Loucy (cell line): ENCODE data around the gene GTSE1.

Experiments
- H2AFZ ChIP-seq: fragments of 200-600 bp; sonication (generic); 2 replicates; pipeline ENCODE4 v1.6.0; 2016; ENCODE audit warnings: antibody characterized with exemption, mild to moderate bottlenecking, low read length, moderate library complexity
- H3F3A ChIP-seq: fragments of 200-600 bp; 2 replicates; pipeline ENCODE4 v1.6.0; 2016; ENCODE audit warnings: antibody characterized with exemption, low read depth, mild to moderate bottlenecking
- H3K27me3 ChIP-seq: fragments of 200-600 bp; sonication (generic); 2 replicates; pipeline ENCODE4 v1.6.1; 2014; ENCODE audit warnings: low read length, mild to moderate bottlenecking; ENCODE audit not compliant: insufficient read depth, poor library complexity, severe bottlenecking
- H3K36me3 ChIP-seq: fragments of 200-600 bp; sonication (generic); 2 replicates; pipeline ENCODE4 v1.6.1; 2016; ENCODE audit warnings: low read length; ENCODE audit not compliant: insufficient read depth
- H3K4me1 ChIP-seq: fragments of 200-600 bp; sonication (generic); 2 replicates; pipeline ENCODE4 v1.5.1; 2014; ENCODE audit warnings: low read length, mild to moderate bottlenecking; ENCODE audit not compliant: insufficient read depth, poor library complexity, severe bottlenecking
- H3K4me2 ChIP-seq: fragments of 200-600 bp; sonication (generic); 2 replicates; pipeline ENCODE4 v1.6.0; 2014; ENCODE audit warnings: antibody characterized with exemption, low read length, low read depth, mild to moderate bottlenecking; ENCODE audit not compliant: poor library complexity, severe bottlenecking
- H3K4me3 ChIP-seq: fragments of 200-600 bp; sonication (generic); 2 replicates; pipeline ENCODE4 v1.5.1; 2014; ENCODE audit warnings: low read length, mild to moderate bottlenecking, mixed read lengths; ENCODE audit not compliant: poor library complexity, severe bottlenecking
- H3K79me2 ChIP-seq: fragments of 200-600 bp; sonication (generic); 2 replicates; pipeline ENCODE4 v1.6.1; 2014; ENCODE audit warnings: low read length; ENCODE audit not compliant: insufficient read depth
- H3K9ac ChIP-seq: fragments of 200-600 bp; sonication (generic); 2 replicates; pipeline ENCODE4 v1.6.0; 2014; ENCODE audit warnings: mild to moderate bottlenecking, low read depth, low read length, moderate library complexity; ENCODE audit not compliant: poor library complexity, severe bottlenecking
- H3K9me2 ChIP-seq: fragments of 200-600 bp; sonication (generic); replicated peaks from 2 replicates; pipeline ENCODE4 v1.6.1; 2016; ENCODE audit warnings: low read depth, low read length, mixed read lengths
- H3K9me3 ChIP-seq: fragments of 200-600 bp; sonication (generic); 2 replicates; pipeline ENCODE4 v1.6.1; 2014; ENCODE audit warnings: mild to moderate bottlenecking, antibody characterized with exemption, low read length, low read depth; ENCODE audit not compliant: insufficient read depth
- H4K20me1 ChIP-seq: fragments of 200-600 bp; sonication (generic); 2 replicates; pipeline ENCODE4 v1.6.0; 2014; ENCODE audit warnings: antibody characterized with exemption, low read length, mild to moderate bottlenecking; ENCODE audit not compliant: insufficient read depth, poor library complexity, severe bottlenecking
- CTCF ChIP-seq: fragments of 200-600 bp; sonication (generic); conservative IDR thresholded peaks from 2 replicates; pipeline ENCODE4 v1.5.1; 2014; ENCODE audit warnings: mild to moderate bottlenecking, antibody characterized with exemption, low read length
- EZH2phosphoT487 ChIP-seq: fragments of 200-600 bp; IDR thresholded peaks from 2 replicates; pipeline ENCODE4 v1.6.1; 2018; ENCODE audit warnings: antibody characterized with exemption, mild to moderate bottlenecking, moderate library complexity, borderline replicate concordance

Gene GTSE1

GRCh38 chr22:46377525-46378425, 81.1 kb downstream of the GTSE1 start:
- peaks cover 2% of the 10 kb centered on the region; the same call in 1 of the 2 replicates for H3K9me3 ChIP-seq
- H3K4me3 ChIP-seq = no peak overlapping the region
- no peaks in the 10 kb centered on the region for H3K27me3 ChIP-seq
- H2AFZ ChIP-seq = no peak overlapping the region
- no peaks in the 10 kb centered on the region for H3K36me3 ChIP-seq
- H3K79me2 ChIP-seq = no peaks in the 10 kb centered on the region
- no peaks in the 10 kb centered on the region for H3K9me2 ChIP-seq
- no peak overlapping the region for H3K9ac ChIP-seq
- peaks cover 13% of the 10 kb centered on the region for H3K4me1 ChIP-seq
- no peak overlapping the region for H3K4me2 ChIP-seq
- no peaks in the 10 kb centered on the region for H3F3A ChIP-seq
- H4K20me1 ChIP-seq = no peaks in the 10 kb centered on the region
- no peak for TF ChIP-seq CTCF

GRCh38 chr22:46378426-46379065, 81.9 kb downstream of the GTSE1 start:
- Histone ChIP-seq H3K4me3 (no peak overlapping the region), H3K9me3 (peaks cover 2% of the 10 kb centered on the region; the same call in 1 of the 2 replicates), H3K4me1 (peaks cover 11% of the 10 kb centered on the region), H3K4me2 (no peak overlapping the region), H3K9ac (no peak overlapping the region), H4K20me1 (no peaks in the 10 kb centered on the region), H3K27me3 (no peaks in the 10 kb centered on the region), H2AFZ (no peak overlapping the region), H3K79me2 (no peaks in the 10 kb centered on the region), H3K9me2 (no peaks in the 10 kb centered on the region), H3K36me3 (no peaks in the 10 kb centered on the region), H3F3A (no peaks in the 10 kb centered on the region)
- no peak for TF ChIP-seq CTCF
- no peak for TF ChIP-seq EZH2phosphoT487

GRCh38 chr22:46379066-46379930, 82.6 kb downstream of the GTSE1 start:
- H3K9me3 ChIP-seq = peaks cover 2% of the 10 kb centered on the region; the same call in 1 of the 2 replicates
- no peak for TF ChIP-seq CTCF
- no peak for TF ChIP-seq EZH2phosphoT487
- H2AFZ ChIP-seq = no peak overlapping the region
- no peaks in the 10 kb centered on the region for H3K36me3 ChIP-seq
- H3K79me2 ChIP-seq = no peaks in the 10 kb centered on the region
- H3K9me2 ChIP-seq = no peaks in the 10 kb centered on the region
- no peaks in the 10 kb centered on the region for H3K27me3 ChIP-seq
- no peaks in the 10 kb centered on the region for H3F3A ChIP-seq
- H3K4me1 ChIP-seq = peaks cover 4% of the 10 kb centered on the region
- H3K9ac ChIP-seq = no peak overlapping the region
- no peak overlapping the region for H3K4me2 ChIP-seq
- no peak overlapping the region for H3K4me3 ChIP-seq
- H4K20me1 ChIP-seq = no peaks in the 10 kb centered on the region
